ENCODE measurements around the gene NR2C2.

The NR2C2 gene

GRCh38 chr3:15049584-15049983 is 102.2 kb downstream of the NR2C2 start:
- H3K4me3 ChIP-seq (ENCODE audit: low read depth in 1 of 2, low read length in 2 of 2), result no peak overlapping the region
- H3K36me3 ChIP-seq (ENCODE audit: insufficient read depth, low read length), result peaks cover 89% of the 10 kb centered on the region
- ATAC-seq (ENCODE audit: insufficient read depth, low read depth), result no peak

DNA sequence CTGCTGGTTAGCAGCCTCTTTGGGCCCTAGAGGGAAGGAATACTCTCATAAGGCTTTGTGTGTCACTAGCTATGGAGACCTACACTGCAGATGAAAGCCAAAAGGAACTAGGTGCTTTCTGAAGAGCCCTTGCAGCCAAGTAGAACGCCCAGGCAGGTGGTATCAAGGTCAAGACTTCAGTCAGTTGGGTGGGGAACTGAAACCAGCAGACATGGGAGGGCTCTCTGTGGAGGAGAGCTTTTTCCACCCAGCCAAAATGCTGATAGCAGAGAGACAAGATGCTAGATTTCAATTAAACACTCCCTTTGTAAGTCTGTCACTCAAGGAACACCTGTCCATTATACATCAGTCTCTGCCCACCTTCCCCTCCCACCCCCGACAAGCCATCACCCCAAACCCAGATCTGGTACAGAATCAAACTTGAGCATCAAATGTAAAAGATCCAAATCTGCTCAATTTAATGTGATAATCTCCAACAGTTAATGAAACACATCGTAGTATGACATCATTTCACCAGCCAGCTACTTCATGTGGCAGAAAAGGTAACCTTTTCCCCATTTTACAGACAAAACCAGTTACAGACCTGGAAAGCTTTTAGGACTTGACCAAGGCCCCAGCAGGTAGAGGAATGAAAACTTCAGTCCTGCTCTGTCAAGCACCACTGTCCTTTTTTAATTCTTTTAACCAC is 103.2 kb downstream of the NR2C2 start:
- Histone ChIP-seq H3K27me3 (ENCODE audit: insufficient read depth, low read length, poor library complexity) (no peaks in the 10 kb centered on the region), H3K79me2 (ENCODE audit: insufficient read depth, low read length) (peaks cover 69% of the 10 kb centered on the region), H3K4me3 (ENCODE audit: low read depth in 1 of 2, low read length in 2 of 2) (no peak overlapping the region), H3K4me2 (ENCODE audit: insufficient read depth, low read length) (no peak overlapping the region), H3K4me1 (ENCODE audit: insufficient read depth, low read length) (no peaks in the 10 kb centered on the region), H2AFZ (ENCODE audit: low read depth, low read length) (no peak overlapping the region), H3K27ac (ENCODE audit: low read length) (no peak overlapping the region), H4K20me1 (ENCODE audit: insufficient read depth, low read length) (peaks cover 40% of the 10 kb centered on the region; the same call in 1 of the 2 replicates), H3K9me3 (ENCODE audit: insufficient read depth, low read length, severe bottlenecking) (no peaks in the 10 kb centered on the region), H3K9ac (ENCODE audit: low read depth, low read length) (no peak overlapping the region), H3K36me3 (ENCODE audit: insufficient read depth, low read length) (peaks cover 88% of the 10 kb centered on the region)
- TF ChIP-seq EZH2 (IDR thresholded peaks at IDR 0.05; ENCODE audit: borderline replicate concordance, low read depth, low read length, severe bottlenecking) (no peak), CTCF (IDR thresholded peaks at IDR 0.05; ENCODE audit: borderline replicate concordance, extremely low read depth, low read length, poor library complexity, severe bottlenecking) (no peak)
- ATAC-seq (ENCODE audit: insufficient read depth, low read depth) (no peak), DNase-seq (no peak)

More at GRCh38 chr3:15049584-15049983, 102.2 kb downstream of the NR2C2 start:
- no peak overlapping the region for H2AFZ ChIP-seq (ENCODE audit: low read depth, low read length)
- H3K79me2 ChIP-seq (ENCODE audit: insufficient read depth, low read length), result peaks cover 60% of the 10 kb centered on the region
- TF ChIP-seq CTCF (IDR thresholded peaks at IDR 0.05; ENCODE audit: borderline replicate concordance, extremely low read depth, low read length, poor library complexity, severe bottlenecking) (no peak), EZH2 (IDR thresholded peaks at IDR 0.05; ENCODE audit: borderline replicate concordance, low read depth, low read length, severe bottlenecking) (no peak)
- H3K4me2 ChIP-seq (ENCODE audit: insufficient read depth, low read length), result no peak overlapping the region
- H3K9me3 ChIP-seq (ENCODE audit: insufficient read depth, low read length, severe bottlenecking), result no peaks in the 10 kb centered on the region
- no peak for DNase-seq
- no peaks in the 10 kb centered on the region for H3K4me1 ChIP-seq (ENCODE audit: insufficient read depth, low read length)
- peaks cover 33% of the 10 kb centered on the region; the same call in 1 of the 2 replicates for H4K20me1 ChIP-seq (ENCODE audit: insufficient read depth, low read length)
- H3K9ac ChIP-seq (ENCODE audit: low read depth, low read length), result no peak overlapping the region
- no peaks in the 10 kb centered on the region for H3K27me3 ChIP-seq (ENCODE audit: insufficient read depth, low read length, poor library complexity)
- no peak overlapping the region for H3K27ac ChIP-seq (ENCODE audit: low read length)

DNA sequence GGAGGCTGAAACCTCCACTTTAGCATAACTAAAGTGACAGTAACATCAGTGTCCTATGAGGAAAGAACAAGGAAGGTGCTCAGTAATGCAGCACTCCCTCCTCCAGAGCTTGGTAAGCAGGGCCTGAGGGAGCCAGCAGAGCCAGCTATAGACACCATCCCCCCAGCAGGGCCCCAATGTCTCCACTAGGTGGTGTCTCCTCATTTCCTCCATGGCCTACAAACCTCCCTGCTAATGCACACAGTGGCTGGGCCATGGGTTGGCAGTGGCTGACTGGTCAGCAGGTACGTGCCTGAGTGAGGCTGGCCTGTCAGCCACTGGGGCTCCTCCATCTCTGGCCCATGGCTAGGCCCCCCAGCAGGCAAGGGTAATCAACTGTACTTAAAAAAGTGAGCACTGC is 104.1 kb downstream of the NR2C2 start:
- peaks cover 40% of the 10 kb centered on the region; the same call in 1 of the 2 replicates for H4K20me1 ChIP-seq (ENCODE audit: insufficient read depth, low read length)
- DNase-seq, result peak; percentile 58
- TF ChIP-seq CTCF (IDR thresholded peaks at IDR 0.05; ENCODE audit: borderline replicate concordance, extremely low read depth, low read length, poor library complexity, severe bottlenecking), result peak; percentile 81
- no peak for TF ChIP-seq EZH2 (IDR thresholded peaks at IDR 0.05; ENCODE audit: borderline replicate concordance, low read depth, low read length, severe bottlenecking)
- no peak overlapping the region for H3K9ac ChIP-seq (ENCODE audit: low read depth, low read length)
- no peaks in the 10 kb centered on the region for H3K27me3 ChIP-seq (ENCODE audit: insufficient read depth, low read length, poor library complexity)
- no peak overlapping the region for H3K4me2 ChIP-seq (ENCODE audit: insufficient read depth, low read length)
- H2AFZ ChIP-seq (ENCODE audit: low read depth, low read length), result no peak overlapping the region
- peaks cover 77% of the 10 kb centered on the region for H3K79me2 ChIP-seq (ENCODE audit: insufficient read depth, low read length)
- no peaks in the 10 kb centered on the region; the same call in 1 of the 2 replicates for H3K4me1 ChIP-seq (ENCODE audit: insufficient read depth, low read length)
- H3K9me3 ChIP-seq (ENCODE audit: insufficient read depth, low read length, severe bottlenecking), result no peaks in the 10 kb centered on the region
- peak; percentile 93 for ATAC-seq (ENCODE audit: insufficient read depth, low read depth)
- no peak overlapping the region for H3K27ac ChIP-seq (ENCODE audit: low read length)
- peaks cover 82% of the 10 kb centered on the region for H3K36me3 ChIP-seq (ENCODE audit: insufficient read depth, low read length)
- no peak overlapping the region for H3K4me3 ChIP-seq (ENCODE audit: low read depth in 1 of 2, low read length in 2 of 2)
